ENCODE measurements around the gene TNFRSF19.

The TNFRSF19 gene

GRCh38 chr13:23678795-23679194 lies 108.6 kb downstream of the TNFRSF19 start:
- Histone ChIP-seq H3F3A (ENCODE audit: insufficient read depth, low read length) (no peaks in the 10 kb centered on the region), H3K27ac (ENCODE audit: low read depth, low read length, poor library complexity, severe bottlenecking) (no peak overlapping the region), H3K9me3 (ENCODE audit: low read length) (no peaks in the 10 kb centered on the region), H3K36me3 (ENCODE audit: insufficient read depth, low read length) (no peaks in the 10 kb centered on the region), H3K9me2 (ENCODE audit: low read depth, low read length) (no peaks in the 10 kb centered on the region), H3K9ac (ENCODE audit: low read length) (no peak overlapping the region), H3K27me3 (ENCODE audit: insufficient read depth, low read length) (no peaks in the 10 kb centered on the region), H3K79me2 (ENCODE audit: insufficient read depth, low read length) (no peaks in the 10 kb centered on the region), H3K4me2 (ENCODE audit: low read length) (no peak overlapping the region), H3K4me1 (ENCODE audit: insufficient read depth, low read length, severe bottlenecking) (no peaks in the 10 kb centered on the region), H4K20me1 (ENCODE audit: insufficient read depth, low read length) (no peaks in the 10 kb centered on the region), H3K4me3 (ENCODE audit: low read depth, low read length, poor library complexity, severe bottlenecking) (no peak overlapping the region), H2AFZ (ENCODE audit: low read length) (no peak overlapping the region)
- TF ChIP-seq CTCF (IDR thresholded peaks at IDR 0.05; ENCODE audit: low read length): no peak
- no peak for TF ChIP-seq EZH2 (IDR thresholded peaks at IDR 0.05; ENCODE audit: borderline replicate concordance, low read length)

- Histone ChIP-seq H3K27me3 (ENCODE audit: insufficient read depth, low read length) (no peaks in the 10 kb centered on the region), H3K4me2 (ENCODE audit: low read length) (no peak overlapping the region)
Observed at GRCh38 chr13:23679220-23679619, 109.0 kb downstream of the TNFRSF19 start.

GRCh38 chr13:23680845-23681669 lies 110.8 kb downstream of the TNFRSF19 start:
- Histone ChIP-seq H3F3A (ENCODE audit: insufficient read depth, low read length) (no peaks in the 10 kb centered on the region), H3K4me1 (ENCODE audit: insufficient read depth, low read length, severe bottlenecking) (no peaks in the 10 kb centered on the region), H4K20me1 (ENCODE audit: insufficient read depth, low read length) (no peaks in the 10 kb centered on the region), H2AFZ (ENCODE audit: low read length) (no peak overlapping the region), H3K9ac (ENCODE audit: low read length) (no peak overlapping the region), H3K9me2 (ENCODE audit: low read depth, low read length) (no peaks in the 10 kb centered on the region), H3K27me3 (ENCODE audit: insufficient read depth, low read length) (no peaks in the 10 kb centered on the region), H3K9me3 (ENCODE audit: low read length) (peaks cover 6% of the 10 kb centered on the region; the same call in 1 of the 2 replicates), H3K4me3 (ENCODE audit: low read depth, low read length, poor library complexity, severe bottlenecking) (no peak overlapping the region), H3K79me2 (ENCODE audit: insufficient read depth, low read length) (no peaks in the 10 kb centered on the region), H3K4me2 (ENCODE audit: low read length) (no peak overlapping the region), H3K36me3 (ENCODE audit: insufficient read depth, low read length) (no peaks in the 10 kb centered on the region), H3K27ac (ENCODE audit: low read depth, low read length, poor library complexity, severe bottlenecking) (no peak overlapping the region)
- TF ChIP-seq EZH2 (IDR thresholded peaks at IDR 0.05; ENCODE audit: borderline replicate concordance, low read length) (no peak), CTCF (IDR thresholded peaks at IDR 0.05; ENCODE audit: low read length) (no peak)

More at GRCh38 chr13:23679220-23679619, 109.0 kb downstream of the TNFRSF19 start:
- peaks cover 2% of the 10 kb centered on the region; the same call in 1 of the 2 replicates for H3K9me3 ChIP-seq (ENCODE audit: low read length)
- no peak overlapping the region for H3K9ac ChIP-seq (ENCODE audit: low read length)
- no peak overlapping the region for H2AFZ ChIP-seq (ENCODE audit: low read length)
- no peaks in the 10 kb centered on the region for H3K36me3 ChIP-seq (ENCODE audit: insufficient read depth, low read length)
- no peaks in the 10 kb centered on the region for H3F3A ChIP-seq (ENCODE audit: insufficient read depth, low read length)
- no peak for TF ChIP-seq EZH2 (IDR thresholded peaks at IDR 0.05; ENCODE audit: borderline replicate concordance, low read length)
- no peak for TF ChIP-seq CTCF (IDR thresholded peaks at IDR 0.05; ENCODE audit: low read length)
- no peaks in the 10 kb centered on the region for H3K9me2 ChIP-seq (ENCODE audit: low read depth, low read length)
- H3K79me2 ChIP-seq (ENCODE audit: insufficient read depth, low read length): no peaks in the 10 kb centered on the region
- H4K20me1 ChIP-seq (ENCODE audit: insufficient read depth, low read length): no peaks in the 10 kb centered on the region
- H3K4me3 ChIP-seq (ENCODE audit: low read depth, low read length, poor library complexity, severe bottlenecking): no peak overlapping the region
- no peak overlapping the region for H3K27ac ChIP-seq (ENCODE audit: low read depth, low read length, poor library complexity, severe bottlenecking)
- H3K4me1 ChIP-seq (ENCODE audit: insufficient read depth, low read length, severe bottlenecking): no peaks in the 10 kb centered on the region
